Measurements from ENCODE around the gene NOC4L. TPM values are rescaled to one million over a fixed set of nuclear protein-coding genes. Genes with fewer than 3 reads are reported as not detected.

NOC4L gene
- polyA plus RNA-seq, 1 donor (not counting 4 experiments of a cell fraction or from before 2014, with no cell fraction given), result 3.7 TPM

DNA sequence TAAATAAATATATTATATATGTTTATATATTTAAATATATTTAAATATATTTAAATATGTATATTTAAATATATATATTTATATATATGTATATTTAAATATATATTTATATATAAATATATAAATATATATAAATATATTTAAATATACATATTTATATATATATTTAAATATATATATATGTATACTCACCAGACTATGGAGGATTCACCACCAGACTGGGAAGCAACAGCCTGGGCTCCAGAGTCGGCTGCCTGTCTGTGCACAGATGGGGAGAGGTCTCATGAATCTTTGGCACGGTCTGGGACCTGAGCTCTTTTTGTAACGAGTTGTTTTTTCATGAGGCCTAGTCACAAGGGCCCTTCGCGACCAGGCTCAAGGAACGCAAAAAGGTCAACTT lies 21.3 kb downstream of the NOC4L start:
- H3K27me3 ChIP-seq (ENCODE audit: control insufficient read depth, extremely low read depth, insufficient read depth, low read length), result peaks cover 19% of the 10 kb centered on the region
- no peaks in the 10 kb centered on the region for H3K4me1 ChIP-seq (ENCODE audit: control insufficient read depth, extremely low read depth, insufficient read depth, low read length)
- H3K4me2 ChIP-seq (ENCODE audit: control insufficient read depth, extremely low read depth, insufficient read depth, low read depth, low read length), result no peak overlapping the region
- TF ChIP-seq EZH2 (IDR thresholded peaks at IDR 0.05; ENCODE audit: low read length), result no peak
- TF ChIP-seq, protein P1, sequence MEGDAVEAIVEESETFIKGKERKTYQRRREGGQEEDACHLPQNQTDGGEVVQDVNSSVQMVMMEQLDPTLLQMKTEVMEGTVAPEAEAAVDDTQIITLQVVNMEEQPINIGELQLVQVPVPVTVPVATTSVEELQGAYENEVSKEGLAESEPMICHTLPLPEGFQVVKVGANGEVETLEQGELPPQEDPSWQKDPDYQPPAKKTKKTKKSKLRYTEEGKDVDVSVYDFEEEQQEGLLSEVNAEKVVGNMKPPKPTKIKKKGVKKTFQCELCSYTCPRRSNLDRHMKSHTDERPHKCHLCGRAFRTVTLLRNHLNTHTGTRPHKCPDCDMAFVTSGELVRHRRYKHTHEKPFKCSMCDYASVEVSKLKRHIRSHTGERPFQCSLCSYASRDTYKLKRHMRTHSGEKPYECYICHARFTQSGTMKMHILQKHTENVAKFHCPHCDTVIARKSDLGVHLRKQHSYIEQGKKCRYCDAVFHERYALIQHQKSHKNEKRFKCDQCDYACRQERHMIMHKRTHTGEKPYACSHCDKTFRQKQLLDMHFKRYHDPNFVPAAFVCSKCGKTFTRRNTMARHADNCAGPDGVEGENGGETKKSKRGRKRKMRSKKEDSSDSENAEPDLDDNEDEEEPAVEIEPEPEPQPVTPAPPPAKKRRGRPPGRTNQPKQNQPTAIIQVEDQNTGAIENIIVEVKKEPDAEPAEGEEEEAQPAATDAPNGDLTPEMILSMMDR (optimal IDR thresholded peaks at IDR 0.05 in 1 of 3, IDR thresholded peaks at IDR 0.05 in 1 of 3, conservative IDR thresholded peaks at IDR 0.05 in 1 of 3; ENCODE audit: extremely low read depth in 1 of 3, insufficient read depth in 2 of 3, low read length in 3 of 3), result no peak
- H4K20me1 ChIP-seq (ENCODE audit: control insufficient read depth, extremely low read depth, insufficient read depth, low read length), result no peaks in the 10 kb centered on the region
- no peak for DNase-seq (ENCODE audit: low read depth, low spot score)
- no peak for FAIRE-seq
- no peak overlapping the region for H3K4me3 ChIP-seq (ENCODE audit: control insufficient read depth in 2 of 3, extremely low read depth in 1 of 3, insufficient read depth in 2 of 3, low read depth in 1 of 3, low read length in 3 of 3)
- no peak overlapping the region for H3K27ac ChIP-seq (ENCODE audit: control insufficient read depth, insufficient read depth, low read length)
- no peaks in the 10 kb centered on the region for H3K79me2 ChIP-seq (ENCODE audit: control insufficient read depth, insufficient read depth, low read length)
- dilution Hi-C loops (cut with MboI; ENCODE audit: extremely low pct_ligation_motif_present, low sequenced_read_pairs), result no loop called here
- H3K36me3 ChIP-seq (ENCODE audit: control insufficient read depth in 2 of 2, extremely low read depth in 1 of 2, insufficient read depth in 2 of 2, low read length in 2 of 2), result no peaks in the 10 kb centered on the region
- H2AFZ ChIP-seq (ENCODE audit: control insufficient read depth, low read length), result no peak overlapping the region
- no peaks in the 10 kb centered on the region for H3K9me1 ChIP-seq (ENCODE audit: control insufficient read depth, extremely low read depth, insufficient read depth, low read length)
- no peak overlapping the region for H3K9ac ChIP-seq (ENCODE audit: control insufficient read depth, extremely low read depth, insufficient read depth, low read length)
- H3K9me3 ChIP-seq (ENCODE audit: control insufficient read depth, low read depth, low read length), result no peaks in the 10 kb centered on the region

DNA sequence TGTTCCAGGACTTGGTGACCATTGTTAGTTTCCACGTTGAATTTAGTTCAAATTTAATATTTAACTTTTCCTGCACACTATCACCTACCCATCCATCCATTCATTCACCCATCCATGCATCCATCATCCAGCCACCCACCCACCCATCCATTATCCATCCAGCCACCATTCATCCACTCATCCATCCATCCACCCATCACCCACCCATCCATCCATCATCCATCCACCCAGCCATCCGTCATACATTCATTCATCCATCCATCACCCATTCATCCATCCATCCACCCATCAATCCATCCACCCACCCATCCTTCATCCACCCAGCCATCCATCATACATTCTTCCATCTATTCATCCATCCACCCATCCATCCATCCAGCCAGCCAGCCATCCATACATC lies 21.8 kb downstream of the NOC4L start:
- DNase-seq (ENCODE audit: low read depth, low spot score) (no peak), FAIRE-seq (no peak)
- Histone ChIP-seq H2AFZ (ENCODE audit: control insufficient read depth, low read length) (no peak overlapping the region), H4K20me1 (ENCODE audit: control insufficient read depth, extremely low read depth, insufficient read depth, low read length) (no peaks in the 10 kb centered on the region), H3K27me3 (ENCODE audit: control insufficient read depth, extremely low read depth, insufficient read depth, low read length) (peaks cover 22% of the 10 kb centered on the region), H3K9me1 (ENCODE audit: control insufficient read depth, extremely low read depth, insufficient read depth, low read length) (no peaks in the 10 kb centered on the region), H3K4me3 (ENCODE audit: control insufficient read depth in 2 of 3, extremely low read depth in 1 of 3, insufficient read depth in 2 of 3, low read depth in 1 of 3, low read length in 3 of 3) (no peak overlapping the region), H3K4me1 (ENCODE audit: control insufficient read depth, extremely low read depth, insufficient read depth, low read length) (no peaks in the 10 kb centered on the region), H3K36me3 (ENCODE audit: control insufficient read depth in 2 of 2, extremely low read depth in 1 of 2, insufficient read depth in 2 of 2, low read length in 2 of 2) (no peaks in the 10 kb centered on the region), H3K27ac (ENCODE audit: control insufficient read depth, insufficient read depth, low read length) (no peak overlapping the region), H3K4me2 (ENCODE audit: control insufficient read depth, extremely low read depth, insufficient read depth, low read depth, low read length) (no peak overlapping the region), H3K9me3 (ENCODE audit: control insufficient read depth, low read depth, low read length) (no peaks in the 10 kb centered on the region), H3K9ac (ENCODE audit: control insufficient read depth, extremely low read depth, insufficient read depth, low read length) (no peak overlapping the region), H3K79me2 (ENCODE audit: control insufficient read depth, insufficient read depth, low read length) (no peaks in the 10 kb centered on the region)
- TF ChIP-seq, protein P1 (optimal IDR thresholded peaks at IDR 0.05 in 1 of 3, IDR thresholded peaks at IDR 0.05 in 1 of 3, conservative IDR thresholded peaks at IDR 0.05 in 1 of 3; ENCODE audit: extremely low read depth in 1 of 3, insufficient read depth in 2 of 3, low read length in 3 of 3), result no peak
- TF ChIP-seq EZH2 (IDR thresholded peaks at IDR 0.05; ENCODE audit: low read length), result no peak
- dilution Hi-C loops (cut with MboI; ENCODE audit: extremely low pct_ligation_motif_present, low sequenced_read_pairs), result no loop called here

Data from keratinocyte (primary cell).